Astrocyte (in vitro differentiated cells and primary cell): ENCODE data around the gene C18orf32.

Source experiments
- EZH2 ChIP-seq: IDR thresholded peaks from 2 replicates; pipeline ENCODE4 v1.6.1; 2012; ENCODE audit warnings: mild to moderate bottlenecking, low read length, inconsistent platforms; ENCODE audit not compliant: insufficient read depth
- TF ChIP-seq, protein P1 (sequence below): IDR thresholded peaks from 2 replicates; pipeline ENCODE4 v1.5.1; 2011; ENCODE audit warnings: low read depth, mild to moderate bottlenecking, inconsistent platforms, low read length, moderate library complexity; ENCODE audit not compliant: insufficient read depth

DNA sequence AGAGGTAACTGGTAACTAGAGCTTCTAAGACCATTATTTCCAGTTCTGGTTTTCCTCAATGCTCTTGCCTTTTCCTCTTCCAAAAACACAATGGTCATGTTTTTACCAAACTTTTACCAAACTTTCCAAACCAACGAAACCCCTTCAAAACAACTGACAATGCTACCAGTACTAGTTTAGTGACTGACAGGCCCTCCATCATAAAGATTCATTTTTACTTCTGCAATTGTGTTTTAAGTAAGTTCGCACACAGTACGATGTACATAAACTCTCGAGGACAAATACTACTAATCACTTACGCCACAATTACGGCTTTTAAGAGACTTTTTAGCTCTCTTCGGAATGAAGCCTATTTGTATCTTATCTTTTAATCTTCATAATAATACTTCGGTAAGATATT is 900 bp downstream of the C18orf32 start:
- no peak for TF ChIP-seq EZH2
- TF ChIP-seq, protein P1, sequence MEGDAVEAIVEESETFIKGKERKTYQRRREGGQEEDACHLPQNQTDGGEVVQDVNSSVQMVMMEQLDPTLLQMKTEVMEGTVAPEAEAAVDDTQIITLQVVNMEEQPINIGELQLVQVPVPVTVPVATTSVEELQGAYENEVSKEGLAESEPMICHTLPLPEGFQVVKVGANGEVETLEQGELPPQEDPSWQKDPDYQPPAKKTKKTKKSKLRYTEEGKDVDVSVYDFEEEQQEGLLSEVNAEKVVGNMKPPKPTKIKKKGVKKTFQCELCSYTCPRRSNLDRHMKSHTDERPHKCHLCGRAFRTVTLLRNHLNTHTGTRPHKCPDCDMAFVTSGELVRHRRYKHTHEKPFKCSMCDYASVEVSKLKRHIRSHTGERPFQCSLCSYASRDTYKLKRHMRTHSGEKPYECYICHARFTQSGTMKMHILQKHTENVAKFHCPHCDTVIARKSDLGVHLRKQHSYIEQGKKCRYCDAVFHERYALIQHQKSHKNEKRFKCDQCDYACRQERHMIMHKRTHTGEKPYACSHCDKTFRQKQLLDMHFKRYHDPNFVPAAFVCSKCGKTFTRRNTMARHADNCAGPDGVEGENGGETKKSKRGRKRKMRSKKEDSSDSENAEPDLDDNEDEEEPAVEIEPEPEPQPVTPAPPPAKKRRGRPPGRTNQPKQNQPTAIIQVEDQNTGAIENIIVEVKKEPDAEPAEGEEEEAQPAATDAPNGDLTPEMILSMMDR: no peak
